Hepatocyte (in vitro differentiated cells): Measurements from ENCODE around the gene SORCS2.

Source experiments
- CTCF ChIP-seq: fragments of 200-600 bp; sonication (generic); IDR thresholded peaks from 2 replicates; pipeline ENCODE4 v1.5.1; 2016; ENCODE audit warnings: antibody characterized with exemption, mild to moderate bottlenecking; ENCODE audit not compliant: poor library complexity
- EZH2 ChIP-seq: fragments of 200-600 bp; sonication (generic); IDR thresholded peaks from 2 replicates; pipeline ENCODE4 v1.6.1; 2016; ENCODE audit warnings: antibody characterized with exemption, mild to moderate bottlenecking, borderline replicate concordance
- EZH2phosphoT487 ChIP-seq: fragments of 200-600 bp; sonication (generic); IDR thresholded peaks from one replicate; pipeline ENCODE4 v1.6.1; 2018; ENCODE audit warnings: antibody characterized with exemption, mild to moderate bottlenecking, low read depth, moderate library complexity; ENCODE audit not compliant: unreplicated experiment, severe bottlenecking

- TF ChIP-seq CTCF = no peak
- no peak for TF ChIP-seq EZH2phosphoT487
- TF ChIP-seq EZH2 = no peak
These were observed 267.1 kb downstream of the SORCS2 start for GRCh38 chr4:7459471-7459870.
